ENCODE data around the gene APOA5.

APOA5 gene

DNA sequence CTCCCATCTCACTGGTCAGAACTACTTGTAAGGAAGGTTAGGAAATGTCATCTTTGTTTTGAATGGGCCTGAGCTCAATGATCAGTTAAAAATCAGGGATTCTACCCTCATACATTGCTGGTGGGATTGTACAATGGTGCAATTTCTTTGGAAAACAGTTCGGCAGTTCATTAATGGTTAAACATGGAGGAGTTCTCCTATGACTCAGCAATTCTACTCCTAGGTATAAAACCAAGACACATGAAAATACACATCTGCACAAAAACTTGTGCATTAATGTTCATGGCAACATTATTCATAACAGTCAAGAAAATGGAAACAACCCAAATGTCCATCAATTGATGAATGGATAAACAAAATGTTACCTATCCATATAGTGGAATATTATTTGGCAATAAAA is 4.9 kb upstream of the APOA5 start:
- DNase-seq = no peak

DNA sequence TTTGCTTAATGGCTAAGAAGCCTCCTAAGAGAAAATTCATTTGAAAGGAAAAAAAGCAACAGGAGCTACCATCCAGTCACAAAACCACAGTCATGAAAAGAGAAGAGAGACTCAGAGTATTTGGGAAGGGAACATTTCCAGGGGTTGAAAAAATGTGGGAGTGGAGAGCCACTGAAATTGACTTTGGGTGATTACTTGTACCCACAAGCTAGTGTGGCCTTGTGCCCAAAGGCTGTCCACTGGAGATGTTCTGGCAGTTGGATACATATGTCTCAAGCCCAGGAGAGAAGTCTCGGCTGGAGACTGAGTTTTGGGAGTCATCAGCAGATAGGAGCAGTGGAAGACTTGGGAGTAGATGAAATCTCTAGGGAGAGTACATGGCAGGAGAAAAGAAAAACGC is 3.2 kb upstream of the APOA5 start:
- DNase-seq = no peak

DNA sequence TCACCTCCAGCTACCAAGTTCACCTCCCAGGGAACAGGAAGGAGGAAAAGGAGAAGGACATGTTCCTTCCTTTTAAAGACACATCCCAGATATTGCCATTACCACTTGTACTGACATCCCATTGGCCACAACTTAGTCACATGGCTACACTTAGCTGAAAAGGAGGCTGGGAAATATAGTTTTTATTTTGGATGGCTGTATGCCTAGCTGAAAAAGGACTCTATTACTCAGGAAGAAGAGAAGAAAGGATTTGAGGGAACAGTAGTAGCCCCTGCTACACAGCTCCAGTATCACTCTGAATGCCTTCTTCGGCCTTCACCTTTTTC is 2.1 kb upstream of the APOA5 start:
- peak; percentile 32 for DNase-seq

DNA sequence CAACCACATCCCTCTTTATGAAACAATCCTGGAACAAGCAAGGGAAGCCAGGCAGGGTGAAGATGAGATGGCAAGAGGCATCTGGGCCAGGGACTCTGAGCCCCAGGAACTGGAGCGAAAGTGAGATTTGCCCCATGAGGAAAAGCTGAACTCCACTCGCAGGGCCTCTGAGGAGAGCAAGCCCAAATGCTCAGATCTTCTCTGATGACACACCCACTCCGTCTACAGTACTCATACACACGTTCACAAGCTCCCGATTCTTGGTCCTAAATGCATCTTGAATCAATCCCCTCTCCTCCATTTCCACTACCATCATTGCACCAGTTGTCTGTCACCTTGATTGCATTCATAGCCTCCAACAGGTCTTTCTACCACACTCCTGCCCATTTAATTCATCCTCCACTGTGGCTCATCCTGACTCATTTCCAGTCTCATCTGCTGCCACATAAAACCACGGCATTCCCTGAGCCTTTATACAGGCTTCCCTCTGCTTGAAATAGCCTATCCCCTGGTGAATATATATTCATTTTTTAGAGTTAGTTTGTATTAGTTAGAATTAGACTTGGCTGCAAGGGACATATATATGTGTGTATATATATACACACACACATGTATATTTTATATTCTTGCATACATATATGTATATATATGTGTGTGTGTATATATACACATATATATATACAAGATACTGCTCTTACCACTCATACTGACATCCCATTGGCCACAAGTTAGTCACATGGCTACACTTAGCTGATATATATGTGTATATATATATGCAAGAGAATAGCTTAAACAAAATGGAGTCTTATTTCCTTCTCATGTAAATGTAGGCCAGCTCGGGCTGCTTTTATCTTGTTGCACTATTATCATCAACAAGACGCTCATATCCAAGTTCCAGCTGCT is 1.4 kb upstream of the APOA5 start:
- DNase-seq = no peak

DNA sequence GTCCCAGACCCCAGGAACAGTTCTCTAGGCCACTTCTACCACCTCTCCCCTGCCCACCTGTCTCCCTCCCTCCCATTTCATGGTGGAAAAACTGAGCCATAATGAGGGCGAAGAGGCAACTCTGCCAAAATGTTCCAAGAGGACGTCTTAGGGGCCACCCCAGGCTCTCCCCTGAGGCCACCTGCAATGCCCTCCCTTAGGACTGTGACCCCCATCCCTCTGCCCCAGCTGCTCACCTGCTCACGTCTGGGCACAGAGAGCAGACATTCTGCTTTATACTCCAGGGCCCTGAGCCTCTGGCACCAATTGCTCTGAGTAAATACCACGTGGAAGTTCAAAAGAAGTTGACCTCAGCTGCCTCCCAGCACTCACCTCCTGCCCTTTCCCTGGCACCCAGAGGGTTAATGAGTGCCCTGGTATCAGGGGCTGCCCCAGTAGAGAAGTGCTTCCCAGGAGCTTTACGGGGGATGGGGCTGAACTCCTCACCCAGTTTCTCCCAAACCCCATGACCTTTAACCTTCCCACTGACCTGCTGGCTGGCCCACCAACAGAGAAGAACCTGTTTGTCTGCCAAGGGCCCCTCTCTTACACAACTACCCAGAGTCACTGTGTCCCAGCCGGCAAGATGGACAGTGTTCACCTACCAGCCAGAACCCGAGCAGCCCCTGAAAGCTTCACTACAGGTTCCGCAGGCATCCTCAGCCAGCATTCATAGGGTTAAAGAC is 627 bp upstream of the APOA5 start:
- DNase-seq = no peak

DNA sequence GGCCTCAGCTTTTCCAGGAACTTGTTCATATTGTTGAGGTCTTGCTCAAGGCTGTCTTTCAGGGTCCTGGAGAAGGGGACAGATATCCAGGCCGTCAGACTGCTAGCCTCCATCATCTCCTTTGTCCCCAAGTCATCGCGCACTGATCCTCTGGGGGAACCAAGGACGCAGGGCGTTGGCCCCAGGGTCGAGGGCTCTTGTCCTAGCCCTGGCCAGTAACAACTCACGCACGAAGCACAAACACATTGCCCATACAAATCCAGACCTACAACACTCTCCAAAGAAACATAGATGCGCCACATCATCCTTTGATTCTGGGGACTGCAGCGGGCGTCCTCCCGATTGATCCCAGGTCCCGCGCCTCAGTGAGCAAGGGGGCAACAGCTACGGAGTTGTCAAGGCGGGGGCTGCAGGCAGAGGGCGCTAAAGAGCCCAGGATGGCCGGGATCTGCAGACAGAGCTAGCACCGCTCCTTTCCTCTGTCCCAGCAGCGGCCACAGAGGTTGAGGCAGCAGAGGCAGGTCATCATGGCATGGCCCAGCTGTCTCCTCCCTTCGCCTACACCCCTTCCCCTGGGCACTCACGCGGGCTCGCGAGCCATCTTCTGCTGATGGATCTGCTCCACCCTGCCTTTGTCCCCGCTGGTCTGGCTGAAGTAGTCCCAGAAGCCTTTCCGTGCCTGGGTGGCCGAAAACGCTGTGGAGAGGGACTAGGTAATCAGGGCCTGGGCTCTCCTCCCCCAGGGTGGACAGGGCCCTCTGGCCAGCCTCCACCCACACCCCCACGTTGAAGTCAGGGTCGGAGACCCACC is 472 bp downstream of the APOA5 start:
- peak; percentile 76 for DNase-seq

DNA sequence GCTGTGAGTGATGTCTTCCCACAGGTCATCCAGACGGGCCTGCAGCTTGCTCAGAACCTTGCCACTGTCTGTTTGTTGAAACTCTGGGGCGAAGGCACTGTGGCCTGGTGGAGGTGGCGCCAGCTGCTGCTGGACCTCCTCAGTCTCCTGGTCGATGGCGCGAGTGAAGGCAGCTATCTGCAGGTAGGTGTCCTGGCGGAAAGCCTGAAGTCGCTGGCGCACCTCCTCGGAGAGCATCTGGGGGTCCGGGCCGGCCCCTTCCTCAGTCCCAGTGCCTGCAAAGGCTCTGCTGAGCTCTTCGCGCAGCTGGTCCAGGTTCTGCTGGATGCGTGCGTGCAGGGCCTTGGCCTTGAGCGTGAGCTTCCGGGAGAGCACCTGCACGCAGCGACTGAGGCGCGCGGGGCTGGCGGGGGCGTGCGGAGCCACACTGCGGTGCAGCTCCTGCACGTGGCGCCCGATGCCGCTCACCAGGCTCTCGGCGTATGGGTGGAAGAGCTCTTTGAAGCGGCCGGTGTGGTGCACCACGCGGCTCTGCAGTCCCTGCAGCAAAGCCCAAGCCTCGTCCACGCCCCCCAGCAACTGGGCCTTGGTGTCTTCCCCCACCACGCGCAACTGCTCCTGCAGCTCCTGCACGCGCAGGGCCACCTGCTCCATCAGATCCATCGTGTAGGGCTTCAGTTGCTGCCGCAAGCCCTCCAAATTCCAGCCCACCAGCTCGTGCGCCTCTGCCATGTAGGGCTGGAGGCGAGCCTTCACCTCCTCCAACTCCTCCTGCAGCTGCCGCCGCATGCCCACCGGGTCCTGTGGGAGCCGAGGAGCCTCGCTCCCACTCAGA is 1.3 kb downstream of the APOA5 start:
- DNase-seq = no peak

DNA sequence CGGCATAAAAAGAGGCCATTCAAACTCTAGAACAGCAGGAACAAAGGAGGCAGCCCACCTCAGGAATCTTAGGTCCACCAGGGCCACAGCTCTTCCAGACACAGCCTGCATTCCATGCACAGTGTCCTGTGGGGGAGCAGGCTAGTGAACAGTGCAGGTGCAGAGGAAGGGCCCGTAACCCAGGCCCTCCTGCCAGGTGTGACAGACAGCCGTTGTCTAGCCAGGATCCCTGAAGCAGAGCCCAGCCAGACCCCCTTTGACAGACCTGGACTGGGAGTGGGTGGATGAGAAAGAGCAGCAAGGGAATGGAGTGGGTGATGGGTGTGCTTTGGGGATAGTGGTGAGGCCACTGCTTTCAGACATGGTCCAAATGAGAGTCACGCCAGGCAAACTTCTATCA is 2.7 kb downstream of the APOA5 start:
- DNase-seq = no peak

DNA sequence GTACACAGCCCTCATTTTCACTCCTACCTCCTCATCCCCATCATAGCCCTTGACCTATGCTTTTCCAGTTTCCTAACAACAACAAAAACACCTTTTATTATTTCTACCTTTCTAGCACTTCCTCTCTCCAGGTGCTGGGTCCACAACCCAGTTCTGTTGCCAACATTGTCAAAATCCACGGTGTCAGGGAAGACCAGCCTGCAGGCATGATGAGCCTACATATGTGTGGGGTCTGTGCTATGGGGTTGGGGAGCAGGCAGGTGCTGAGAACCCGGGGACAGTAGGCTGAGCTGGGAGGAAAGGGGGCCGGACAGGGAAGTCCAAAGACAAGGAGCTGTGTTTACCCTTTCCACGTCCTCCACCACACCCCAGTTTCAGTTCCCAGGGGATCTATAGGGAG is 3.1 kb downstream of the APOA5 start:
- DNase-seq = no peak

DNA sequence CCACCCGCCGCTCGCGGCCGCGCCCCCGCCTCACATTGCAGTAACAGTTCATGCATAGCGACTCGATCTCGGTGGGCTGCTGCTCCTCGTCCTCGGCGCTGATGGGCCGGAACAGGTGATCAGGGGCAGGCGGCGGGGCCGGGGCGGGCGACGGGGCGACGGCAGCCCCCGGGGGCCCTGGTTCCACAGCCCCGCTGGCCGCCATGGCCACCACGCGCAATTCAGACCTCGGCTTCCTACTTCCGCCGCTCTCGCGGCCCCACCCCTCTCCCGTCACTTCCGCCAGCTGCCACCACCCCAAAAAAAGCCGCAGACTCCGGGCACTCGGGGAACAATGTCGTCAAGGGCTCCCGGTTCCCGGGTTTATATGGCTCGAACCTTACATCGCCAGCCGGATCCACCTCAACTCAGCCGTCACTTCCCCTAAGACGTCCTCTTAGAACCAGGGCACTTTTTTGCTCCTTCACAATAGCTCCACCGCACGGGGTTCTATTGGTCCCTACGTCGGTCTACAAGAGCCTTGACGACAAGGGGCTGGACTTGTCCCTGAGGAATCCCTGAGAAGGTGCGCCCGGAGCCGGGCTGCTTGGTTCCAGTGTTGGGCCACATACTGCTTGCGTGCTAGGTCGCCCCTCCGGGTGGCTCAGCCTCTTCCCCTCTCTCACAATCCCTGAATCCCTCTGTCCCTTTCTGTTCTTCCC is 3.7 kb downstream of the APOA5 start, which contains the start of gene ZPR1:
ZPR1 (minus strand) TSS at position 238 of the 701 bp plus-strand sequence; CDS start at position 205, 33 bp downstream.
- peak; percentile 80 for DNase-seq

DNA sequence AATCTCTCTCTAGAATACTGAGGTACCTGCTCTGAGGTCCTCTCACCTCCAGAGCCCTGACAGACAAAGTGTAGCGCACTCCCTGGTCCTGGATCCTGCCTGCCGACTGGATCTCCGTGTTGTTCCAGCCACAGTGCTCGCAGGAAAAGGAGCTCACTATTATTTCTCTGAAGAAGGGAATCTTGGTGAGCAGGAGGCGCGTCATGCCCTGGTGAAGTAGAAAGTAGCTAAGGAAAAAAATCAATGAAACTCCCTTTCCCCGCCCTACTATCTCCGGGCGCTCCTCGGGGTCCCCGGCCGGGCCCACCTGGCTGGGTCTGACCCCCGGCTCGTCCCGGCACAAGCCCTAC is 4.3 kb downstream of the APOA5 start:
- DNase-seq = no peak

DNA sequence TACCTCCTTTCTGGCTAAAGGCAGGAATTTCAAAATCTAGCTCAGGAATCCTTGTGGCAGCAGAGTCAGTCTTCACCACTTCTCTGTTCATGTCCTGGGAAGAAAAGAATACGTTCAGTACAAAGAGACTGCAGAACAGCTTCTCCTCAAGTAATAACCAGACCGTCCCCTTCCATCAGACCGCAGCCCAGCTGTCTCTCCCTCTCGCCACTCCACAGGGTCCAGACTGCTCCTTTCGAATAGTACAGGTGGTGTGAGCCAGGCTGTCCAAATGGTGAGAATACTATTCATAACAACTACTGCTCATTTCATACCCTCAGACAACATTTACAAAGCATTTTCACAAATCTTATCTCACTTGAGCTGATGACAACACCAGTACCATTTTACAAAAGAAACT is 4.7 kb downstream of the APOA5 start:
- no peak for DNase-seq

DNA sequence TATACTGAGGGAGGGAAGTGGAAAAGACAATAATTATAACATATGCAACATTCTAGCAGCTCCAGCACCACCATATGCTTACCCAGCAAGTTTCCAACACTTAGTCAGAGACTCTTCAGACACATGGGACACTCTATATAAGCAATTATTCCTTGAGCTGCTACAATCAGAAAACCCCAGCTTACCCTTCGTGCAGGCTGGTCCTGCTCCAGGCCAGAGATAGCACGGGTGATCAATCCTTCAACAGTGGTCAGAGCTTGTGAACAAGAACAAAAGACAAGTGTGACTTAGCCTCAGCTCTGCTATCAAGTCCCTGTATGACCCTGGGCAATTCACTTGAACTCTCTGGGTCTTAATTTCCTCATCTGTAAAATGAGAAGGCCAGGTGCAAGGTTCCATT is 5.4 kb downstream of the APOA5 start:
- DNase-seq = no peak

DNA sequence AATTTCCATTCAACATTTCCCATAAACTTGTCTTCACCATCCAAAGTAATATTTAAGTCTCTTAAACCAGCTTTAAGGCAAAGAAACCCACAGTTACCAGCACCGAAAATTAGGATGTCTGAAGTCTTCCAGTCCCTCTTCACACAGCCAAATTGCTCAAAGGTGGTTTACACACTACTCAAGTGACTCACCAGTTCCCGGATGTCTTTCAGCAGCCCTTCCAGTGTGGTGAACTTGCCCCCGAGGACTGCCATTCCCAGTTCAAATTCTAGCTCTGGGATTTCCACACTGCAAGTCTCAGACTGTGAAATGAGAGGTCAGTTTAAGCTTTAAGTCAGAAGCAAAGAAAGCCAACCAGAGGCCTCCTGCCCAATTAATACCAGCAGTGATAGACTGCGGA is 9.0 kb downstream of the APOA5 start:
- no peak for DNase-seq

DNA sequence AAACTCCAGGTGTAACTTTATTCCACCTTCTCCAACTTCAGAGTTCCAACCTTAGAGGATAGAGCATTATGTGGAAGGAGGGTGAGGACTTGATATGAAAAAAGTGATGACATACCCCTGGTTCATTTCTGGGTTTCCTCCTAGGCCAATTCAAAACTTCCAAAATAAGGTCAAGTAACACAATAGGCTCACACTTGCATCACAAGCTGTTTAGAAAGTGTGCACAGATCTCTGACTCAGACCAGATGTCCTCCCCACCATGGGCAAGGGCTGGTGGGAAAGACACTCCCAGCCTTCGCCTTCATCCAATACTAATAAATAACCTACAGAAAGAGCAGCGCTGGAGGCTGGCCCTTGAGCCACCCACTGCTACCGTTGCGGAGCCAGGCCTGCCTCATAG is 13.1 kb downstream of the APOA5 start:
- no peak for DNase-seq

DNA sequence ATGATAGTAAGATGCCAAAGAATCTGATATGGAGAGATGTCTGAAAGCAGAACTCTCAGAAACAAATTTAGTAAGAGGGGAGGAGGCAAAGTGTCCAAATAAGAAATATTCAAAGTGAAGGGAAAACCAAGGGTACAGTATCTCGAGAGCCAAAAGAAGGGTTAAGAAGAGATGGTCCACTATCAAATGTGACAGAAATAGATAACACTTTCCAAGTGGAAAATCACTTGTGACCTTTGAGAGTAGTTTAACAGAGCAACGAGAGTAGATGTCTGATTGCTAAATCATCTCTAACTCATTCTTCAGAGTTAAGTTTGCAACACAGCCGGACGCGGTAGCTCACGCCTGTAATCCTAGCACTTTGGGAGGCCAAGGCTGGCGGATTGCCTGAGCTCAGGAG is 14.6 kb downstream of the APOA5 start:
- DNase-seq = no peak

DNA sequence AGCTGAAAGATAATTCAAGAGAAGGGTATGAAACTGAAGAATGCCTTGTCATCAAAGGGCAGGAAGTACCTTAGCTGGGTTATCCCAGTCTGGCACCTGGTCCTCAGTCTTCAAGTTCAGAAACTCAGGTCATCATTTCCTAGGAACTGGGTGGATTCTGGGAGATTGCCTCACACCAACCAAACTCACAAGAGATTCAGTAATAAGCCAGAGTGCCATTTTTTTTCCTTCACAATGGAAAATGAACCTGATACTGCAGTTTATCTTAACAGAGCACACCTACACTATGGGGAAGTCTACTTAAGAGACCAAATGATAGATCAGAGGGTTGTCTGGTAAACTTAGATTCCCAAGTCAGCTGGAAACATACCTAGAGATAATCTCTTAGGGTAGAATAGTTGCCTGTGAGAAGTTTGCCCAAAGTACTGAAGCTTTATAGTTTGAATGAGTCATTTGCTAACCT is 15.1 kb downstream of the APOA5 start:
- DNase-seq = no peak

DNA sequence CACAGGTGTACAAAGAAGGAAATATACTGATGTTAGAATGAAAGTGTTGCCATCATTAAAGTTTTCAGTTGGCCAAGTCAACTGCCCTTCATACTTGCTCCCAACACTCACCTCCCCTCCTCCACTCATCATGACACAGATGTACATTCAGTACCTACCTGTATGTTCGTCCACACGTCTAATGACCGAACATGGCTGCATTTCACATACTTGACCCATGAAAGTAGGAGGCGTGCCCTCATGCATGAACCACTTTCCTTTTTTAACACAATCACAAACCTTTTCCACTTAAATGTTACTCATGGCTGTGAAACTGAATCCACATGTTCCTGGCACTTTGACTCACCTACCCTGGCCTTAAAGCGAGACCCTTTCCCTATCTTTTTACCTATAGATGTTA is 15.7 kb downstream of the APOA5 start:
- no peak for DNase-seq

DNA sequence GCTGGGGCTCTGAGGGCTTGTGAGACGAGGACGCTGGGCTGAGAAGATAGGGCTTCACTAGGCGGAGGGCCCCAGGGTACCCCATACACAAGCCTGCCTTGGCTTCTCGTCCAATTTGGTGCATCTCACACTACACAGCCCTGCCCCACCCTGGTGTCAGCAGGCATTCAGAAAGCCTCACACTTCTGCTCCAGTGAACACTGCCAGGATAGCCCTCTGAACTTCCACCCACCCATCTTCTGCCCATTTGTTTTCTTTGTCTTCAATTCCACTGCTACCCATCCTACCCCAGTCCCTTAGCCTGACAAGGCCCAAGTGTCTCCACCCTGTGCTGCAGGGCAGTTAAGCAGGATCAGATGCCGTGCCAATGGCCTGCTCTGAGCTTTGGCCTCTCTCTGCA is 17.0 kb downstream of the APOA5 start:
- DNase-seq = no peak

DNA sequence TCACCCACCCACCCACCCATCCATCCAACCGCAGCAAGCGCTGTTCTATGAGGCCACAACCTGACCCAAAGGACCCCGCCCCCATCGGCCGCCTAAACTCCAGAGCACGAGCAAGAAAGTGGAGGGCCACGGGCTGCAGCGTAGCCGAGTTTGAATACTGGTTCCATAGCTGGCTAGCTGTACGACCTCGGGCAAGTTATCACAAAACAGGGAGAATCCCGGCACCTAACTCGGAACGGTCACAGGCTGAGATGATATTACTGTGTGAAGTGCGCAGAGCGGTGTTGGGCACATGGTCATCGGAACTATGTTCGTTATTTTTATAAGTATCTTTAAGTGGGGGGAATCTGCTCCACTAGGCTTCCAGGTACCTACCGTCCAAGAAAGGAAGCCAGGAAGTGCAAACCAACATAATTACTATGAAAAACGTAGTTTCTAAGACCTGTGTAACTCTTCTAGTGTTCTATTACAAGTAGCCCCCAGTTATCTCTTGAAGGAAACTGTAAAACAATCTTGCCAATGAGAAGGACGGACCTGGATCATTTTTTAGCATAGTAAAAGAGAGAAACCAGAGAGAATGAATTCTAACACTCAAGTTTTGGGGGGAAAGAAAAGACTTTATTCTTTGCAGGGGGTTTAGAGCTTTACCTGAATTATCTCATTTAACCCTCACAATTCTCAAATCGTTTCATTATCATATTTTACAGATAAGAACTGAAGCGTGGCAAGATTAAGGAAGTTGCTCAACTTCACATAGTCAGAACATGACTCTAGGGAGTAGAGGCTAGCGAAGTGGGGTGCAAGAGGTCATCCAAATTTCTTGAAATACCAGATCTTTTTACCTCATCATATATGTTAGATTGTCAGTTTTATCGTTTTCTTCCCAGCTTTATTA is 18.2 kb downstream of the APOA5 start:
- no peak for DNase-seq

Measured in NCI-H69 (cell line).